T-helper 1 cell (primary cell): ENCODE results near the gene SH2D2A.
"Not testable (repeated sequence)": the region's sequence is repeated elsewhere in the genome, so short reads cannot be mapped to it uniquely, and the experiment has no call there.

Experiments used
- DNase-seq, 5 donors: peaks; one replicate each; pipeline ENCODE4 v3.0.0-alpha.2; 2012 to 2020

The SH2D2A gene

GRCh38 chr1:156767879-156768604 lies 48.6 kb downstream of the SH2D2A start:
- peak in 1 of 5 donors; percentile 32 for DNase-seq

GRCh38 chr1:156767101-156767878 lies 49.4 kb downstream of the SH2D2A start, which contains the start of gene PRCC:
PRCC (plus strand) TSS chr1:156767535; CDS start chr1:156767772, 237 bp downstream.
- peak; percentile 94 to 100 (median 97) for DNase-seq

- DNase-seq: no peak
Measured at GRCh38 chr1:156766298-156767100, 50.1 kb downstream of the SH2D2A start.

- no peak for DNase-seq
Measured at GRCh38 chr1:156765666-156766065, 51.0 kb downstream of the SH2D2A start.

GRCh38 chr1:156765136-156765535 lies 51.5 kb downstream of the SH2D2A start:
- not testable (repeated sequence) for DNase-seq

- no peak for DNase-seq
Measured at GRCh38 chr1:156760796-156761104, 55.9 kb downstream of the SH2D2A start.

- no peak for DNase-seq
Measured at GRCh38 chr1:156760092-156760795, 56.4 kb downstream of the SH2D2A start.

GRCh38 chr1:156757572-156758253 lies 58.9 kb downstream of the SH2D2A start:
- not testable (repeated sequence) for DNase-seq

GRCh38 chr1:156756355-156756754 lies 60.3 kb downstream of the SH2D2A start:
- no peak for DNase-seq
